Breast epithelium (tissue), 3 donors: Measurements from ENCODE around the gene CDK6.

ENCODE experiments used
- POLR2A ChIP-seq: fragments of 450-650 bp; IDR thresholded peaks from one replicate; pipeline ENCODE4 v1.6.1; 2016; ENCODE audit warnings: antibody characterized with exemption, mild to moderate bottlenecking, moderate library complexity
- TF ChIP-seq, protein P1 (sequence below), 3 donors: fragments of 450-650 bp; IDR thresholded peaks; one replicate each; pipeline ENCODE4 v1.5.1; 2016 to 2017; ENCODE audit warnings: antibody characterized with exemption in 3 of 3, mild to moderate bottlenecking in 3 of 3, moderate library complexity in 3 of 3

DNA sequence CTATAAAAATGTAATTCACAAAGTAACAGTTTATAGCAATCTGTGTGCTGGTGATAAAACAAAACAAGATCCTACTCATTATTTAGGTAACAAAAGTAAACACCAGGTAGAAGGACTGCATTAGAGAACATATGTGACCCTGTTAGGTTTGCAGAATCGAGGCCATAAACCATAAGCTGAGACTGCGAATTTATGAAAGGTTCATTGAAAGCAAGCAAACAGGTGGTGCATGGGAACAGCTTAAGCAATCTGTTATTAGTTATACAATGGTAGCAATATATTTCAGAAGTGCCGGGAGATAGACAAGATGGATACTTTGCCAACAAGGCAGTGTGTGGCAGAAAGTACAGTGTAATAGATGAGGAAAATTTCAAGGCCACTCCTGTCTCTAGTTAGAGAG is 222.7 kb downstream of the CDK6 start:
- no peak for TF ChIP-seq POLR2A
- TF ChIP-seq, protein P1, sequence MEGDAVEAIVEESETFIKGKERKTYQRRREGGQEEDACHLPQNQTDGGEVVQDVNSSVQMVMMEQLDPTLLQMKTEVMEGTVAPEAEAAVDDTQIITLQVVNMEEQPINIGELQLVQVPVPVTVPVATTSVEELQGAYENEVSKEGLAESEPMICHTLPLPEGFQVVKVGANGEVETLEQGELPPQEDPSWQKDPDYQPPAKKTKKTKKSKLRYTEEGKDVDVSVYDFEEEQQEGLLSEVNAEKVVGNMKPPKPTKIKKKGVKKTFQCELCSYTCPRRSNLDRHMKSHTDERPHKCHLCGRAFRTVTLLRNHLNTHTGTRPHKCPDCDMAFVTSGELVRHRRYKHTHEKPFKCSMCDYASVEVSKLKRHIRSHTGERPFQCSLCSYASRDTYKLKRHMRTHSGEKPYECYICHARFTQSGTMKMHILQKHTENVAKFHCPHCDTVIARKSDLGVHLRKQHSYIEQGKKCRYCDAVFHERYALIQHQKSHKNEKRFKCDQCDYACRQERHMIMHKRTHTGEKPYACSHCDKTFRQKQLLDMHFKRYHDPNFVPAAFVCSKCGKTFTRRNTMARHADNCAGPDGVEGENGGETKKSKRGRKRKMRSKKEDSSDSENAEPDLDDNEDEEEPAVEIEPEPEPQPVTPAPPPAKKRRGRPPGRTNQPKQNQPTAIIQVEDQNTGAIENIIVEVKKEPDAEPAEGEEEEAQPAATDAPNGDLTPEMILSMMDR (IDR thresholded peaks at IDR 0.05): no peak
